PC-9 (cell line): ENCODE results near the gene ADSS1.

Experiments used
- CTCF ChIP-seq: fragments of 200-600 bp; sonication (generic); conservative IDR thresholded peaks from 2 replicates; pipeline ENCODE4 v1.6.1; 2017; ENCODE audit warnings: mixed run types, antibody characterized with exemption, mild to moderate bottlenecking, moderate library complexity
- EZH2 ChIP-seq: fragments of 200-600 bp; sonication (generic); IDR thresholded peaks from 2 replicates; pipeline ENCODE4 v1.8.0; 2017; ENCODE audit warnings: antibody characterized with exemption, low read depth

- TF ChIP-seq CTCF (no peak), EZH2 (no peak)
Measured at GRCh38 chr14:104778694-104779331, 54.8 kb downstream of the ADSS1 start.
